ENCODE results near the gene OR4D6. TPM values are rescaled to one million over a fixed set of nuclear protein-coding genes. Genes with fewer than 3 reads are reported as not detected.

OR4D6 gene
- not detected in 2 replicates for total RNA-seq

GRCh38 chr11:59456661-59457060 lies at the start of gene OR4D6:
Gene OR4D6, plus strand, starts transcription at chr11:59456961. Its CDS starts 0 bp downstream, at chr11:59456961.

GRCh38 chr11:59426361-59427067 lies 30.2 kb upstream of the OR4D6 start, which contains the start of gene OR5A2:
Gene OR5A2, minus strand, starts transcription at chr11:59426413. Its CDS starts 3,460 bp downstream, at chr11:59422953.

GRCh38 chr11:59436169-59436568 lies 20.6 kb upstream of the OR4D6 start, which contains the start of gene OR5A1:
Gene OR5A1, plus strand, starts transcription at chr11:59436469. Its CDS starts 6,700 bp downstream, at chr11:59443169.

GRCh38 chr11:59473015-59473414 lies 16.3 kb downstream of the OR4D6 start, which contains the start of gene OR4D10:
Gene OR4D10, plus strand, starts transcription at chr11:59473315. Its CDS starts 4,115 bp downstream, at chr11:59477430.

GRCh38 chr11:59503276-59503675 lies 46.5 kb downstream of the OR4D6 start, which contains the start of gene OR4D11:
Gene OR4D11, plus strand, starts transcription at chr11:59503576. Its CDS starts 0 bp downstream, at chr11:59503576.

Other genes starting within 250 kb of the OR4D6 start
- gene MPEG1, start 244.0 kb upstream of the OR4D6 start, total RNA-seq, result not detected in 2 replicates
- gene OR5AN1, start 98.1 kb upstream of the OR4D6 start, total RNA-seq, result not detected in 2 replicates
- not detected in 2 replicates for gene OR5A2, start 30.5 kb upstream of the OR4D6 start, total RNA-seq
- not detected in 2 replicates for gene OR5A1, start 20.5 kb upstream of the OR4D6 start, total RNA-seq
- gene OR4D10, start 16.4 kb downstream of the OR4D6 start, total RNA-seq, result not detected in 2 replicates
- not detected in 2 replicates for gene OR4D11, start 46.6 kb downstream of the OR4D6 start, total RNA-seq
- not detected in 2 replicates for gene OR4D9, start 54.6 kb downstream of the OR4D6 start, total RNA-seq
- 13.7 and 14.9 TPM in 2 replicates for gene OSBP, start 158.8 kb downstream of the OR4D6 start, total RNA-seq
- 14.3 and 16.9 TPM in 2 replicates for gene PATL1, start 212.1 kb downstream of the OR4D6 start, total RNA-seq